Body of pancreas (tissue), 4 donors: ENCODE measurements around the gene CRYZL1.

Source experiments
- POLR2A ChIP-seq, 3 donors: fragments of 450-650 bp; IDR thresholded peaks; one replicate each; pipeline ENCODE4 v1.6.1; 2016; ENCODE audit warnings: antibody characterized with exemption in 3 of 3, mild to moderate bottlenecking in 2 of 3
- TF ChIP-seq, protein P1 (sequence below), 7 experiments: fragments of 450-650 bp in 4 of 7; fragments of 200-600 bp in 3 of 7; sonication (generic) in 3 of 7; IDR thresholded peaks; one replicate each; pipeline ENCODE4 v1.5.1; 2016 to 2019; ENCODE audit warnings: antibody characterized with exemption in 7 of 7

DNA sequence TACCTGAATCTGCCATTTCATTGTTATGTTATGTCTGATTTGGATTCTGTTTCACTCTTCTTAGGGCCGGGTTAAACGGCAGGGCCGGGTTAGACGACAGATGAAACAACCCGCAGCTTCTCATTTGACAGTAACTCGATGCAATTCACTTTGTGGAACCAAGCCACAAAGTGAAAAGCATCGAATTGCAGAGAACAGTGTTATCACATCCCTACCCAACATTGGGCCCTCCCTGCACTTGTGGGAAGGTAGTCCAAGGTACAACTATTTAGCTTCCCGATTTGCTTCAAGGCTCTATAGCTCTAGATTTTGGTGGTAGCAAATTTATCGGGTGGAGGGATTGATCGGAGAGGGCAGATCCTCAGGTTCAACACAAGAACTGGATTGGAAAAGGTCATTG, 81.7 kb downstream of the CRYZL1 start:
- TF ChIP-seq, protein P1, sequence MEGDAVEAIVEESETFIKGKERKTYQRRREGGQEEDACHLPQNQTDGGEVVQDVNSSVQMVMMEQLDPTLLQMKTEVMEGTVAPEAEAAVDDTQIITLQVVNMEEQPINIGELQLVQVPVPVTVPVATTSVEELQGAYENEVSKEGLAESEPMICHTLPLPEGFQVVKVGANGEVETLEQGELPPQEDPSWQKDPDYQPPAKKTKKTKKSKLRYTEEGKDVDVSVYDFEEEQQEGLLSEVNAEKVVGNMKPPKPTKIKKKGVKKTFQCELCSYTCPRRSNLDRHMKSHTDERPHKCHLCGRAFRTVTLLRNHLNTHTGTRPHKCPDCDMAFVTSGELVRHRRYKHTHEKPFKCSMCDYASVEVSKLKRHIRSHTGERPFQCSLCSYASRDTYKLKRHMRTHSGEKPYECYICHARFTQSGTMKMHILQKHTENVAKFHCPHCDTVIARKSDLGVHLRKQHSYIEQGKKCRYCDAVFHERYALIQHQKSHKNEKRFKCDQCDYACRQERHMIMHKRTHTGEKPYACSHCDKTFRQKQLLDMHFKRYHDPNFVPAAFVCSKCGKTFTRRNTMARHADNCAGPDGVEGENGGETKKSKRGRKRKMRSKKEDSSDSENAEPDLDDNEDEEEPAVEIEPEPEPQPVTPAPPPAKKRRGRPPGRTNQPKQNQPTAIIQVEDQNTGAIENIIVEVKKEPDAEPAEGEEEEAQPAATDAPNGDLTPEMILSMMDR (IDR thresholded peaks at IDR 0.05), result no peak
- TF ChIP-seq POLR2A (IDR thresholded peaks at IDR 0.05), result no peak
